HuH-7.5 (cell line): Measurements from ENCODE around the gene CYSRT1.

Source experiments
- DNase-seq: peaks from one replicate; pipeline ENCODE4 v3.0.0; 2011; ENCODE audit warnings: low spot score

CYSRT1 gene

DNA sequence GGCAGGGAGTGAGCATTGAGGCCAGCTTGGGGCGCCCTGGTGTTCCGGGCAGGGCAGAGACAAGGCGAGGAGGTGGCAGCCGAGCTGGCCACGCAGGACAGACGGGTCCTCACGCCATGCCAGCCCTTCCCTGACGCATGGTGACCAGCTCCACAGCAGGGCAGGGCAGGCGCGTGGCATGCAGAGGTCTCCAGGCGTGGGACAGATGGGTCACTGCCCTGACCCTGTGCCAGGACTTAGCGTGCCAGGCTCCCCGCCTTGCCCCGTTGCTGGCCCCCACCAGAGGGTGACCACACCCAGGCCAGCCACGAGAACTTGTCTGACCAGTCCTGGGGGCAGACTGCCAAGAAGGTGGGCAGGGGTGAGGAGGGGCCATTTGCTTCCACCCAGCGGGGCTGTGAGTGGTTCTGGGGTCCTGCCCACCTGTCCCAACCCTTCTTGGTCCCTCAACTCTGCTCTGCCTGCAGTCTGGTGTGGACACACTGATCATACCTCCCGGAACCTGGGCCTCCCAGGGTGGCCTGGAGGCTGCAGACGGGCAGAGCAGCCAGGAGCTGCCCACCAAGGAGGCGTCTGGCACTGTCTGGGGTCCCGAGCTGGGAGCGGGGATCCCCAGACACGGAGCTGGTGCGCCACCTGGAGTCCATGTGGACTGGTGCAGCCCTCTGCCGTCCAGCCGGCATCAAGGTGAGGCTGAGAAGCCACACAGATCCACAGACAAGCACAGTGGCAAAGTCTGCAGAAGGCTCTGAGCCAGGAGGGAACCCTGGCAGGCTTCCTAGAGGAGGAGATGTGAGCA is 2.3 kb downstream of the CYSRT1 start, which contains the start of gene RNF224:
RNF224 (plus strand) TSS at position 449 of the 799 bp plus-strand sequence. CDS start 834 bp downstream, outside the sequence.
- DNase-seq = peak; percentile 98

DNA sequence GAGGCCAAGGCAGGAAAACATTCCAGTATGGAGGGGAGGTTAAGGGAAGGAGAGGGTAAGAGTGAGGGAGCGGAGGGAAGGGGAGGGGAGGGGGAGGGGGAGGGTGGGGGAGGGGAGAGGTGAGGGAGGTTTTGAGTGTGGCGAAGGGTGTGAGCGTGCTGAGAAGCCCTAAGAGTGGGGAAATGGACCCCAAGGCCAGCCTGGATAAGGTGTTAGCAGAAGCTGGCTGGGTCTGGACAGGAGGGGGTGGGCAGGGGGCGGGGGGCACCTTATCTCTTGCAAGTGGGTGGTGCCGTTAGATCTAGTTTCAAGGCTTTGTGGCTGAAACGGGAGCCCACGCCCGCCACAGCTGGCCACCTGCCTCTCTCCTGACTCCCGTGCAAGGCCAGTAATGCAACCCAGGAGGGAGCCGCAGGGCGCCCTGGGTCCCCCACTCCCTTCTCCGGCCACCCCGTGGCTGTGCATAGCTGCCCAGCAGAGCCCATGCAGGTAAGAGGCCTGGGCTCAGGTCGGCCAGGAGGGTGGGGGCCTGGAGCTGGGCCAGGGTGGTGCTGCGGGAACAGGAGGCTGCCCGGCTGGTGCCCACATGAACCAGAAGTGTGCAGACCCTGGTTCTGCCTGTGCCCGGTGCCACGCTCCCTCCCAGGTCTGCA is 3.0 kb downstream of the CYSRT1 start:
- DNase-seq = no peak

- DNase-seq = no peak
Measured at GRCh38 chr9:137228506-137228967, 3.6 kb downstream of the CYSRT1 start.

DNA sequence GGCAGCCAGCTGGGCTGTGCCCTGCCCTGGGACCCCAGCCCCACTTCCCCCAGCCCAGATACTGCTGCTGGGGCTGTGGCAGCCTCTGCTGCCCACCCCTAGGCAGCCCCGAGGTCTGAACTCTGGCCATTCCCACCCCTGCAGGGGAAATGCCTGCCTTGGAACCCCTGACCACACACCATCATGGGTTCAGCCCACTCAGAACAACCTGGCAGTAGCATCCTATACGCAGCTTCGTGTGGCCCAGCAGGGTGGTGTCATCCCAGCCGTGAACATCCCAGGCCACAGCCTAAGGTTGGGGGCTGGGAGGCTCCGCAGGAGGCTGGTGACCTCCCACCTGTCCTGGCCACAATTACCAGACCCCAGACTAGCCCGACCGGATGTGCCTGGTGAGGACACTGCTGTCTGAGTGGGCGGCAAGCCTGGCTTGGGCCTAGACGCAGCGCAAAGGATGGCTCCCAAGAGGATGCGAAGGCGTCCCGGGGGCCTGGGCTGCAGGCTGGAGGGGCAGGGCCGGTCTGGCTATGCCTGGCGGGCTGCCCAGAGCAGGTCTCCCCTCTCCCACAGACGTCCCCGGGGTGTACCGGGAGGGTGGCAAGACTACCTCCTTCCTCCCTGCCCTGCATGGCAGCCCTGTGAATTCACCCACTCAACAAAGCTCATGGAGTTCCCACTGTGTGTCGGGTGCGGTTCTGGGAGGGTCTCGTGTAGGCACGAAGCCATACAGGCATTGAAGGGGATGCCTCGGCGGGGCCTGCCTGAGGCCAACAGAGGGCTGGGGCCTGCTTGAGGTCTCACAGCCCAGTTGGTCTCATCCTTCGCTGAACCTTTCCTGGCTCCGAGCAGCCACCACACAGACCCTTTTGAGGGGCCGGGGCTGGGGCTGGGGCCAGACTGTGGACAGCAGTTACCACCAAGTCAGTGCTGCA is 4.3 kb downstream of the CYSRT1 start:
- DNase-seq = no peak

- no peak for DNase-seq
Measured at GRCh38 chr9:137229903-137230704, 5.1 kb downstream of the CYSRT1 start.

- DNase-seq = no peak
Measured at GRCh38 chr9:137230705-137231371, 5.9 kb downstream of the CYSRT1 start, which contains the start of gene SLC34A3. TSS of gene SLC34A3 (plus strand) at chr9:137230901. CDS start at chr9:137231703, 802 bp downstream.

- DNase-seq = no peak
Measured at GRCh38 chr9:137231372-137232039, 6.5 kb downstream of the CYSRT1 start.

GRCh38 chr9:137232101-137232500 is 7.1 kb downstream of the CYSRT1 start:
- DNase-seq = no peak

- no peak for DNase-seq
Measured at GRCh38 chr9:137232510-137232909, 7.5 kb downstream of the CYSRT1 start.

- no peak for DNase-seq
Measured at GRCh38 chr9:137233143-137233980, 8.4 kb downstream of the CYSRT1 start.

- DNase-seq = no peak
Measured at GRCh38 chr9:137234055-137234697, 9.2 kb downstream of the CYSRT1 start.

DNA sequence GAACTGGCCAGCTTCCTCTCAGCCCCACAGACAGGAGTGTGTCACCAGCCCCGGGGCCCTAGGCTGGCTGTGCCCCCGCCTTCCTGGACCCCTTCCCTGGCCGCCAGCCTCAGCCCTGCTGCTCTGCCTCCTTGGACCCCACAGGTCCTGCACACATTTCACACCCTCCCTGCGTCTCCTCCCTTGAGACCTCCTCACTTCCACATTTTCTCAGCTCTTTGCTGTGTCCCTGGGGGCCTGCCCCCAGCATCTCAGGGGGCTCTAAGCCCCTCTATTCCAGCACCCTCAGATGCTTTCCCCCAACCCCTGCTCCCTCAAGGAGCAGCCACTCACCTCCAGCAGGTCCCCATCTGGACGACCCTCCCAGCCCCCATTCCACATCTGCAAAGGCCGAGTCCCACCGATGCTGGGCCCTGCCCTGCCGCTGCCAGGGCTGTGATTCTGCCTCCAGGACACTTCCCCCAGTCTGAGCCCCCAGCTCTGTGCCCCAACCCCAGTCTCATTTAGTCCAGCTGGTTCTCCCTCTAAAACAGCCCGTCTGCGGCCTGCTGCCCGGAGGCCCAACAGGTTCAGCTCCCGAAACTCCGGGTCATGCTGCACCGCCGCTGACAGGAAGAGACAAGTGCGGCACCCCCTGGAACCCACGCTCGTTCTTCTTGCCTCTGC is 9.9 kb downstream of the CYSRT1 start:
- DNase-seq = no peak

- DNase-seq = peak; percentile 80
Measured at GRCh38 chr9:137235424-137236237, 10.7 kb downstream of the CYSRT1 start.

DNA sequence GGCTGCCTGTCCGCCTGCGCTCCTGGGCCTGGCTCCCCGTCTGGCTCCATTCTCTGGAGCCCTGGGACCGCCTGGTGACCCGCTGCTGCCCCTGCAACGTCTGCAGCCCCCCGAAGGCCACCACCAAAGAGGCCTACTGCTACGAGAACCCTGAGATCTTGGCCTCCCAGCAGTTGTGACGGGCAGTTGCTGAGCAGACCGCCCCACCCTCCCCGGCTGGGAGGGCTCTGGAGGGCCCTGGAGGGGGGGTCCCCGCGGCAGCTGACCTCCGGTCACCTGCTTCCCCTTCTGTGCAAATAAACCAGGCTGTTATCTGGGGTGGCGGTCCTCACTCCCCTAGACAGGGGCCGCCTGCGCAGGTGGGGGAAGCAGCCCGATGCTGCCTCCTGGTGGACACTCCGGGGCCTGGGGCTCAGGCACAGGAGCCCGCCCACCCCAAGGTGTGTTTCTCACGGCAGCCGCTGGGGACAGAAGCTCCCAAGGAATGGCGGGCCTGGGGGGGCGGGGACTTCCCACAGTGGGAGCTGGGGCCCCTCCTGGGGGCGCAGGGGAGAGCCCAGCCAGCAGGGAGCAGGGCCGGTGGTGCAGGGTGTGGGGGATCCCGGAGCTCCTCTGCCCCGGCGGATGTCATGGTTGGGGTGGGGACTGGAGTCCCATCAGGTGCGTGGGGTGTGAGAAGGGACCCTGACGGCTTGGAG is 11.4 kb downstream of the CYSRT1 start:
- peak; percentile 99 for DNase-seq

- no peak for DNase-seq
Measured at GRCh38 chr9:137236936-137237421, 12.0 kb downstream of the CYSRT1 start.
